ENCODE data around the gene CNTD1. TPM values are rescaled to one million over a fixed set of nuclear protein-coding genes. Genes with fewer than 3 reads are reported as not detected.

Gene CNTD1
- total RNA-seq, 2 donors from 2014 or later = 0.16 TPM; not detected in 1

GRCh38 chr17:42809250-42809649 lies 10.6 kb downstream of the CNTD1 start:
- H3K27ac ChIP-seq = no peak overlapping the region
- H3K36me3 ChIP-seq = peaks cover 42% of the 10 kb centered on the region
- no peak overlapping the region for H3K4me3 ChIP-seq
- no peaks in the 10 kb centered on the region for H3K4me1 ChIP-seq
- no peak for DNase-seq (ENCODE audit: low spot score)
- H3K9me3 ChIP-seq = no peaks in the 10 kb centered on the region
- TF ChIP-seq CTCF (IDR thresholded peaks at IDR 0.05) = no peak
- H3K27me3 ChIP-seq = no peaks in the 10 kb centered on the region

- H3K27me3 ChIP-seq = no peaks in the 10 kb centered on the region
- no peak for TF ChIP-seq CTCF (IDR thresholded peaks at IDR 0.05)
- H3K4me3 ChIP-seq = no peak overlapping the region
- no peaks in the 10 kb centered on the region for H3K4me1 ChIP-seq
- H3K36me3 ChIP-seq = peaks cover 86% of the 10 kb centered on the region
- H3K9me3 ChIP-seq = no peaks in the 10 kb centered on the region
- H3K27ac ChIP-seq = no peak overlapping the region
- no peak for DNase-seq (ENCODE audit: low spot score)
Measured at GRCh38 chr17:42814633-42815399, 16.2 kb downstream of the CNTD1 start.

- Histone ChIP-seq H3K27me3 (no peaks in the 10 kb centered on the region), H3K9me3 (no peaks in the 10 kb centered on the region), H3K4me1 (peaks cover 0 to 3% of the 10 kb centered on the region in 2 donors), H3K36me3 (peaks cover 83% of the 10 kb centered on the region), H3K4me3 (no peak overlapping the region), H3K27ac (no peak overlapping the region)
- no peak for DNase-seq (ENCODE audit: low spot score)
- no peak for TF ChIP-seq CTCF (IDR thresholded peaks at IDR 0.05)
Measured at GRCh38 chr17:42817866-42818265, 19.2 kb downstream of the CNTD1 start.

GRCh38 chr17:42818379-42818778 lies 19.7 kb downstream of the CNTD1 start:
- H3K27me3 ChIP-seq = no peaks in the 10 kb centered on the region
- no peak overlapping the region for H3K27ac ChIP-seq
- H3K4me1 ChIP-seq = peaks cover 0 to 8% of the 10 kb centered on the region in 2 donors
- H3K4me3 ChIP-seq = no peak overlapping the region
- DNase-seq (ENCODE audit: low spot score) = no peak
- H3K36me3 ChIP-seq = peaks cover 78% of the 10 kb centered on the region
- no peak for TF ChIP-seq CTCF (IDR thresholded peaks at IDR 0.05)
- H3K9me3 ChIP-seq = no peaks in the 10 kb centered on the region

- Histone ChIP-seq H3K27ac (no peak overlapping the region), H3K9me3 (no peaks in the 10 kb centered on the region), H3K36me3 (peaks cover 62% of the 10 kb centered on the region), H3K4me1 (peaks cover 0 to 16% of the 10 kb centered on the region in 2 donors), H3K27me3 (no peaks in the 10 kb centered on the region), H3K4me3 (no peak overlapping the region)
- peak; percentile 62 to 65 for TF ChIP-seq CTCF (IDR thresholded peaks at IDR 0.05)
- DNase-seq (ENCODE audit: low spot score) = no peak
Measured at GRCh38 chr17:42819939-42820535, 21.4 kb downstream of the CNTD1 start.
